HFF-Myc (cell line): ENCODE data around the gene CYP1A1.
"Not testable (repeated sequence)": the region's sequence is repeated elsewhere in the genome, so short reads cannot be mapped to it uniquely, and the experiment has no call there.

Experiments
- DNase-seq: peaks from one replicate; pipeline ENCODE4 v3.0.0-alpha.2; 2011; ENCODE audit warnings: low read depth; ENCODE audit errors: extremely low read depth
- H3K4me3 ChIP-seq: replicated peaks from 2 replicates; pipeline ENCODE4 v1.5.1; 2011; ENCODE audit warnings: low read depth, mild to moderate bottlenecking, control low read depth, low read length
- TF ChIP-seq, protein P1 (sequence below): IDR thresholded peaks from 2 replicates; pipeline ENCODE4 v1.5.1; 2012; ENCODE audit warnings: mild to moderate bottlenecking, low read depth, low read length, control low read depth; ENCODE audit errors: missing control alignments

The CYP1A1 gene

GRCh38 chr15:74735305-74735704 lies 10.0 kb upstream of the CYP1A1 start:
- DNase-seq, result no peak
- TF ChIP-seq, protein P1, sequence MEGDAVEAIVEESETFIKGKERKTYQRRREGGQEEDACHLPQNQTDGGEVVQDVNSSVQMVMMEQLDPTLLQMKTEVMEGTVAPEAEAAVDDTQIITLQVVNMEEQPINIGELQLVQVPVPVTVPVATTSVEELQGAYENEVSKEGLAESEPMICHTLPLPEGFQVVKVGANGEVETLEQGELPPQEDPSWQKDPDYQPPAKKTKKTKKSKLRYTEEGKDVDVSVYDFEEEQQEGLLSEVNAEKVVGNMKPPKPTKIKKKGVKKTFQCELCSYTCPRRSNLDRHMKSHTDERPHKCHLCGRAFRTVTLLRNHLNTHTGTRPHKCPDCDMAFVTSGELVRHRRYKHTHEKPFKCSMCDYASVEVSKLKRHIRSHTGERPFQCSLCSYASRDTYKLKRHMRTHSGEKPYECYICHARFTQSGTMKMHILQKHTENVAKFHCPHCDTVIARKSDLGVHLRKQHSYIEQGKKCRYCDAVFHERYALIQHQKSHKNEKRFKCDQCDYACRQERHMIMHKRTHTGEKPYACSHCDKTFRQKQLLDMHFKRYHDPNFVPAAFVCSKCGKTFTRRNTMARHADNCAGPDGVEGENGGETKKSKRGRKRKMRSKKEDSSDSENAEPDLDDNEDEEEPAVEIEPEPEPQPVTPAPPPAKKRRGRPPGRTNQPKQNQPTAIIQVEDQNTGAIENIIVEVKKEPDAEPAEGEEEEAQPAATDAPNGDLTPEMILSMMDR, result no peak
- H3K4me3 ChIP-seq, result no peak overlapping the region

DNA sequence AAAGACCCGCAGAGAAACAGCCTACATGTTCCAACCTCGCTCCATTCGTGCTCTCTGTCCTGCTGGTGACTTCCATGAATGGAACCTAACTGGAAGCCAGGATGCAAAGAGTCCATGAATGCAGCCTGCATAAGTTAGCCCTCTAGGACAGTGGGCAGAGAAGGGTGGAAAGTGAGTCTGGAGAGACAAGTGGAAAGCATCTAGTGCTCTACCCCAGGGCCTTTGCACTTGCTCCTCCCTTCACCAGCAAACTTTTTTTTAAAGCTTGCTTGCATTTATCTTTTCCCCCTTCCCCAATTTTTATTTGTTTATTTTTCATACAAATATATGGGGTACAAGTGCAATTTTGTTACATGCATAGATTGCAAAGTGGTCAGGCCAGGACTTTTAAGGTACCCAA lies 7.9 kb upstream of the CYP1A1 start:
- no peak for DNase-seq
- H3K4me3 ChIP-seq, result no peak overlapping the region
- TF ChIP-seq, protein P1, result no peak

- no peak for DNase-seq
- TF ChIP-seq, protein P1, result no peak
- H3K4me3 ChIP-seq, result no peak overlapping the region
Measured at GRCh38 chr15:74732846-74733245, 7.5 kb upstream of the CYP1A1 start.

GRCh38 chr15:74730619-74731316 lies 5.4 kb upstream of the CYP1A1 start:
- TF ChIP-seq, protein P1, result no peak
- DNase-seq, result no peak
- H3K4me3 ChIP-seq, result no peak overlapping the region

GRCh38 chr15:74729372-74729771 lies 4.0 kb upstream of the CYP1A1 start:
- not testable (repeated sequence) for DNase-seq, H3K4me3 ChIP-seq

- DNase-seq, H3K4me3 ChIP-seq: not testable (repeated sequence)
Measured at GRCh38 chr15:74728699-74729098, 3.4 kb upstream of the CYP1A1 start.

DNA sequence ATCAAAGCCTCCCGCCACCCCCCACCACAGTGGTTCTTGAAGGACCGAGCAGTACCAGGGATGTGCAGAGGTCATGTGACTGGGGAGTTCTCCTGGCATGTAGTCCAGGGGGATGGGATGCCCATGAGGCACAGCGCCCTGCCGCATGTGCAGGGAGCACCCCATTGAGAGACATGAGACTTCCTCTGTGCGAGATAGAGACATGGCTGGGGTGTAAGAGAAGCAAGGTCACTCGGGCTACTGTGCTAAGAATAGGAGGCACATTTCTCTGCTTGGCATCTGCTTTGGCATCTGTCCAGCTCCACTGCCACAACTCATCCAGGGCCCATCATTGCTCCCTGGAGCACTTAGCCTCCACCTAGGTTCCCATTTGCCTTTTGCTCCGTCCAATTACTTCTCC lies 2.4 kb upstream of the CYP1A1 start:
- DNase-seq, result no peak
- H3K4me3 ChIP-seq, result no peak overlapping the region
- TF ChIP-seq, protein P1, result no peak

- no peak for DNase-seq
- TF ChIP-seq, protein P1, result no peak
- peak overlapping the region; percentile 31; the same call in 1 of the 2 replicates for H3K4me3 ChIP-seq
Measured at GRCh38 chr15:74726774-74727164, 1.4 kb upstream of the CYP1A1 start.
